Psoas muscle (tissue), 8 donors: ENCODE measurements around the gene SCG2. TPM values are rescaled to one million over a fixed set of nuclear protein-coding genes. Genes with fewer than 3 reads are reported as not detected.

Experiments used
- ATAC-seq, 4 donors: fragments of 200-7000 bp; cut with Tn5 transposase; one replicate each; pipeline ENCODE4 v1.9.1; 2020; ENCODE audit warnings: moderate library complexity in 3 of 4, mild to moderate bottlenecking in 2 of 4
- DNase-seq, 2 donors: peaks; one replicate each; pipeline ENCODE4 v3.0.0-alpha.2; 2020
- H3K27ac ChIP-seq: fragments of 200-600 bp; one replicate; pipeline ENCODE4 v1.8.0; 2022
- H3K27me3 ChIP-seq, 3 donors: fragments of 200-600 bp in 1 of 3; one replicate each; pipeline versions ENCODE4 v1.6.1 to v1.8.0; 2013 to 2022; ENCODE audit warnings: low read length in 2 of 3, mild to moderate bottlenecking in 2 of 3, moderate library complexity in 1 of 3; ENCODE audit not compliant: insufficient read depth in 3 of 3
- H3K36me3 ChIP-seq, 2 donors: fragments of 200-600 bp in 1 of 2; one replicate each; pipeline versions ENCODE4 v1.6.1 to v1.8.0; 2013 to 2022; ENCODE audit warnings: low read depth in 1 of 2, mild to moderate bottlenecking in 1 of 2, moderate library complexity in 1 of 2; ENCODE audit not compliant: insufficient read depth in 1 of 2
- H3K4me1 ChIP-seq: fragments of 200-600 bp; one replicate; pipeline ENCODE4 v1.8.0; 2022
- H3K4me3 ChIP-seq: fragments of 200-600 bp; one replicate; pipeline ENCODE4 v1.8.0; 2022; ENCODE audit warnings: mild to moderate bottlenecking
- H3K9me3 ChIP-seq: fragments of 200-600 bp; one replicate; pipeline ENCODE4 v1.8.0; 2022
- CTCF ChIP-seq: fragments of 200-600 bp; IDR thresholded peaks from one replicate; pipeline ENCODE4 v1.8.0; 2022; ENCODE audit warnings: antibody characterized with exemption
- WGBS, 3 donors: extraction: QIAGEN DNeasy Blood & Tissue Kit; methylation state at CpG; one replicate each; pipeline versions ENCODE4 v1.1.6 to v1.1.7; 2013; 5-methylcytosine and 5-hydroxymethylcytosine counted together
- intact Hi-C, 2 donors: fragments of 100-400 bp; cut with DNase I; formaldehyde crosslinking; loops; one replicate each; pipeline versions ENCODE4 v1.11.0 to v1.14.2; 2022
- long read RNA-seq, 2 donors: library from polyadenylated mRNA; unstranded; transcript quantifications; one replicate each; pipeline ENCODE4 v2.0.0, GENCODE V29; 2021
- polyA plus RNA-seq, 3 donors: library from polyadenylated mRNA; stranded (reverse); fragments of 200-250 nt; gene quantifications; one replicate each; pipeline ENCODE4 v1.2.3, GENCODE V29; 2013
- total RNA-seq, 4 donors: library from RNA; stranded (reverse); fragmentation: NEBNext Ultra II Directional in 2 of 4; extraction: Animal tissue kit (Norgen Biotek cat#: 25700) in 2 of 4; gene quantifications; one replicate each; pipeline versions ENCODE4 v1.2.1 to v1.2.4, GENCODE V29; 2021 to 2023
- donor health status: healthy with polysubstance abuse.
- donor health status: DM: no; HTN: no; CAD: no; lungs with moderate emphysema.
- donor health status: Bipolar disorder and iron deficiency.
- donor health status: healthy.
- donor health status: DM: yes; HTN: yes; CAD: no.
- donor health status: DM: no; HTN: no; CAD: no.
- donor health status: DM: no; HTN: no; CAD: no.
- donor health status: DM: yes; HTN: yes; CAD: no.

Gene SCG2
- total RNA-seq (under 1 TPM in 1 of 4 donors, not detected in 3; 0.08 TPM), polyA plus RNA-seq (under 1 TPM in 2 of 3 donors, not detected in 1; 0.05 to 0.12 TPM)
- long read RNA-seq, donor 1 = 0 reads
- long read RNA-seq, donor 2 = 0 reads

DNA sequence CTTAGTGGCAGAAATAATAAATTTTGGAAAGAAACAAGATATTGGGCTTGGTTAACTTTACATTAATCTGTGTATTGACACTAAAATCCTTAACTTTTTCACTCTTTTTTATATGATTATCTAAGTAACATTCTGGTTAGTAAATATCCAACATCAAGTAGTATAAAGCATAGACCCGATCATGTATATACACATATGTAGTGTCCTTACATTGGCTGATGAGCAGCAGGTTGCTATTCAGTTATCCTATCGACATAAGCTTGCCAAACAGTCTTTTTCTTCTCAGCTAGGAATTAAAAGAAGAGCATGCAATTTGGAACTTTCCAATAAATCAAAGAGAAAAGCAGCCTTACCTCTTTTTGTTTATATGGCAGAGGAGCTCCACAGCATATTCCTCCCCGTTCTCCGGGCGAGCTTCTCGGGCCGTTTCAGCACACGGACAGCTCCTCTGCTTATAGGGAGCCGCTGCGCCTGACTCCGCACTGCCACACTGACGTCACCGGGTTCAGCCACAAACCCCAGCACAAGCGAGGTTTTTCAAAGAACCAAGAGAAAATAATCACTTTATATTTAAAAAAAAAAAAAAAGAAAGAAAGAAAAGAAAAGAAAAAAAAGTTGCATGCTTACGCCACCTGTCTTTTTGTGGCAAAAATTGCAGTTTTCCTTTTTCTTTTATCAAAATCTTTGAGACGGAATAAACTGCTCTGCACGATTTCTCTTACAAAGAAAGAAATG, at the start of gene SCG2:
SCG2 (minus strand) TSS at position 430 of the 735 bp plus-strand sequence. CDS start 3,079 bp downstream, outside the sequence.
- DNase-seq (peak; percentile 71 to 76), ATAC-seq (peak in 3 of 4 donors; percentile 66 to 71 (median 69))
- Histone ChIP-seq H3K27me3 (peaks cover 0 to 5% (median 0%) of the 10 kb centered on the region in 3 donors), H3K4me1 (no peaks in the 10 kb centered on the region), H3K4me3 (no peak within 1 kb of the TSS), H3K36me3 (no peaks in the 10 kb centered on the region), H3K9me3 (no peaks in the 10 kb centered on the region), H3K27ac (no peak within 1 kb of the TSS)
- intact Hi-C loops = no loop called here
- peak; percentile 36 for TF ChIP-seq CTCF
- 7 to 8% (median 7%) methylated on average over 17 of the region's 17 CpGs for WGBS, 3 donors

DNA sequence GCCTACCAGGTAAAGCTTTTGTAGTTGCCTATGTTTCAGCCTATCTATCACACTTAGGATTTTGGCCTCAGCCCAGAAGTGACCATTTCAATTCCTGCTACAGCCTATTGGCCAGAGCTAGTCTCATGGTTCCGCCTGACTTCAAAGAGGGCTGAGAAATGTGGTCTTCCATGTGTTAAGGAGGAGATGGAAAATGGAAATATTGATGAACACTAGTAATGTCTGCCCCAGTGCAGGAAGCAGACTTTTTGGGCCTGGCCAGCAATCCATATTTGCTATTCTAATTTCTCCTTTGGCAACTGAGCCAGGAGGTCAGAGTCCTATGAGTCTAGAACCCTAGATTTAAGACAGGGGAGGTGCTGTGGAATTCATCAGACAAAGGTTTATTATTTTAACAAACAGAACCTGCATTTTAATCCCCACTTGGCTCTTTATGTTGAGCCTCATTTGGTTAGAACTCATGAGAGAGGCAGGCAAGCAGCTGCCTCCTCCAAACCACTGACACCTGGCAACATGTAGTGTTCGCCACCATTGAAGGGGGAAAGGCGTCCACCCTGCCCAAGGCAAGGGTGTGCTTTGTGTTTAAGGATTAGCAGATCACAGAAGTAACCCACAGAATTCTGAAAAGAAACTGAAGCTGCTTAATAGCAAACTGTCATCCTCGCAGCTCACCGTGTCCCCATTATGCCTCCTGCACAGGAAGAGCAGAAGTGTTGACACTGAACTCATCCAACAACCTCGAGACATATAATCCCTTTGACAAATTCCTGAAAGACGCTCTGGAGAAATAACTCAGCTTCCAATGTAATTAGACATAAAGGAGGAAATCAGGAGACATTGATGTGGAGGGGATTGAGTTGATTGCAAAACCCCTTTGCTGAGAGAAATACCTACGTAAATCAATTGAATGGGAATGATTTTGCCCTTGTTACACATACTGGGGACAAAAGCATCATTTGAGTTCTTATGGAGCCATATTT, 47.7 kb upstream of the SCG2 start:
- Histone ChIP-seq H3K27ac (no peak overlapping the region), H3K4me1 (no peaks in the 10 kb centered on the region), H3K36me3 (no peaks in the 10 kb centered on the region), H3K27me3 (no peaks in the 10 kb centered on the region), H3K4me3 (no peak overlapping the region), H3K9me3 (no peaks in the 10 kb centered on the region)
- TF ChIP-seq CTCF = no peak
- WGBS, 3 donors = 60 to 76% (median 63%) methylated on average over 8 of the region's 8 CpGs
- DNase-seq = no peak
- no peak for ATAC-seq
- intact Hi-C loops = no loop called here

DNA sequence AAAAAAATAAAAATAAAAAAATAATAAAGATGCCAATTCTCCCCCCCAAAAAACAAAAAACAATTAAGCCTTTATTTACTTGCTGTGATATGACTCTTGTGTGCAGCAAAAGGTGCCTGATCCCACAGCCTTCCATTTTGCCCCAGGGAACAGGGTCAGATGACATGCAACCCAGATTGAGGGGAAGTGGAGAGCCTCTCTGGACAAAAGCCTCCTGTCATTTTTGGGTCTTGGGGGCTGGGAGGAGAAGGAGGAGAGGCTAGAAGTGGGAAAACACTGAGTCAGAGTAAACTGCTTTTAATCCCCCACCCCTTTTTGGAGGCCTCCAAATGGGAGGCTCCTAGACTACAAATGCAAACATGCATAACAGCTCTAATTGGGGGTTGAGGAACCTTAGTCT, 46.6 kb upstream of the SCG2 start:
- H3K27ac ChIP-seq = no peak overlapping the region
- H3K9me3 ChIP-seq = no peaks in the 10 kb centered on the region
- no peak overlapping the region for H3K4me3 ChIP-seq
- ATAC-seq (no peak), DNase-seq (no peak)
- TF ChIP-seq CTCF = no peak
- H3K36me3 ChIP-seq = no peaks in the 10 kb centered on the region
- H3K4me1 ChIP-seq = no peaks in the 10 kb centered on the region
- intact Hi-C loops = no loop called here
- H3K27me3 ChIP-seq = no peaks in the 10 kb centered on the region

GRCh38 chr2:223647258-223647952, 45.2 kb upstream of the SCG2 start:
- intact Hi-C loops = no loop called here
- H3K27ac ChIP-seq = no peak overlapping the region
- H3K4me3 ChIP-seq = no peak overlapping the region
- H3K9me3 ChIP-seq = no peaks in the 10 kb centered on the region
- ATAC-seq (no peak), DNase-seq (no peak)
- WGBS, 3 donors = 78 to 83% (median 80%) methylated on average over 6 of the region's 6 CpGs
- H3K36me3 ChIP-seq = no peaks in the 10 kb centered on the region
- no peak for TF ChIP-seq CTCF
- no peaks in the 10 kb centered on the region for H3K4me1 ChIP-seq
- H3K27me3 ChIP-seq = no peaks in the 10 kb centered on the region
